MM.1S (cell line): Measurements from ENCODE around the gene RAB44.

Experiments
- DNase-seq: peaks from one replicate; pipeline ENCODE4 v3.0.0-alpha.2; 2015
- H2AFZ ChIP-seq: fragments of 300-600 bp; sonication (generic); 2 replicates; pipeline ENCODE4 v1.6.0; 2016; ENCODE audit warnings: antibody characterized with exemption, low read length
- H3F3A ChIP-seq: fragments of 300-600 bp; sonication (generic); 2 replicates; pipeline ENCODE4 v1.6.1; 2016; ENCODE audit warnings: mild to moderate bottlenecking, antibody characterized with exemption, low read length, moderate library complexity, mixed read lengths; ENCODE audit not compliant: insufficient read depth
- H3K27ac ChIP-seq: fragments of 300-600 bp; sonication (generic); 2 replicates; pipeline ENCODE4 v1.5.1; 2016; ENCODE audit warnings: mild to moderate bottlenecking, low read length
- H3K27me3 ChIP-seq: fragments of 300-600 bp; sonication (generic); replicated peaks from 2 replicates; pipeline ENCODE4 v1.6.0; 2016; ENCODE audit warnings: low read length; ENCODE audit not compliant: insufficient read depth
- H3K36me3 ChIP-seq: fragments of 300-600 bp; sonication (generic); replicated peaks from 2 replicates; pipeline ENCODE4 v1.6.1; 2016; ENCODE audit warnings: mild to moderate bottlenecking, low read length, mixed read lengths; ENCODE audit not compliant: insufficient read depth
- H3K4me1 ChIP-seq: fragments of 300-600 bp; sonication (generic); 2 replicates; pipeline ENCODE4 v1.6.1; 2016; ENCODE audit warnings: low read length, mixed read lengths
- H3K4me2 ChIP-seq: fragments of 300-600 bp; sonication (generic); 2 replicates; pipeline ENCODE4 v1.6.0; 2016; ENCODE audit warnings: low read depth, low read length
- H3K4me3 ChIP-seq: fragments of 300-600 bp; sonication (generic); 2 replicates; pipeline ENCODE4 v1.5.1; 2016; ENCODE audit warnings: low read length, mixed read lengths
- H3K79me2 ChIP-seq: fragments of 300-600 bp; sonication (generic); 2 replicates; pipeline ENCODE4 v1.6.1; 2016; ENCODE audit warnings: mixed run types, low read length, mixed read lengths
- H3K9ac ChIP-seq: fragments of 300-600 bp; sonication (generic); 2 replicates; pipeline ENCODE4 v1.6.1; 2016; ENCODE audit warnings: low read length, mixed read lengths
- H3K9me2 ChIP-seq: fragments of 300-600 bp; sonication (generic); replicated peaks from 2 replicates; pipeline ENCODE4 v1.6.1; 2016; ENCODE audit warnings: mild to moderate bottlenecking, low read length, mixed read lengths; ENCODE audit not compliant: insufficient read depth
- H3K9me3 ChIP-seq: fragments of 300-600 bp; sonication (generic); replicated peaks from 2 replicates; pipeline ENCODE4 v1.6.1; 2016; ENCODE audit warnings: mild to moderate bottlenecking, low read length, mixed read lengths; ENCODE audit not compliant: insufficient read depth
- H4K20me1 ChIP-seq: fragments of 300-600 bp; sonication (generic); 2 replicates; pipeline ENCODE4 v1.6.1; 2016; ENCODE audit warnings: mild to moderate bottlenecking, low read length, moderate library complexity, mixed read lengths; ENCODE audit not compliant: insufficient read depth
- CTCF ChIP-seq: fragments of 300-600 bp; sonication (generic); IDR thresholded peaks from 2 replicates; pipeline ENCODE4 v1.5.1; 2016; ENCODE audit warnings: antibody characterized with exemption, low read length, mixed read lengths
- EZH2 ChIP-seq: fragments of 300-600 bp; sonication (generic); optimal IDR thresholded peaks from 2 replicates; pipeline ENCODE3; 2017; ENCODE audit warnings: low read depth, mild to moderate bottlenecking, antibody characterized with exemption, low read length, mixed read lengths
- EZH2phosphoT487 ChIP-seq: fragments of 300-600 bp; sonication (generic); IDR thresholded peaks from 2 replicates; pipeline ENCODE4 v1.6.1; 2018; ENCODE audit warnings: antibody characterized with exemption, low read length

The RAB44 gene

DNA sequence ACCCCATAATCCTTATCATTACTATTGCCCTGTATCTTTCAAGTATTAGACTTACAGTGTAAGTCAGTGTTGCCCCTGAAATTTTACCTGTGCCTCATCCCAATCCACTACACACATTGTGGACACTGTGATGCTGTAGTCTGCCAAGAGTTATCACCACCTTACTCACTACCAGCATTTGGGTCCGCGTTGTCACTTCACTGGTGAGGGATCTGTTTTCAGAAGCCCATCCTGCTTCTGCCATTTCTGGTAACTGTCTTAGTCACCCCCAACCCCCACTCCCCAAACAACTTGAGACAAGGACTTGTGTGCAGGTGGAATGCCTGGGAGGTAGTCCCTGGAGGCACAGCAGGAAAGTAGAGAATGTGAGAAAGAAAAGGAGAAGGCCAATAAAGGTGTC, 6.0 kb upstream of the RAB44 start:
- H3K9ac ChIP-seq = no peak overlapping the region
- no peaks in the 10 kb centered on the region for H3F3A ChIP-seq
- no peaks in the 10 kb centered on the region for H3K4me1 ChIP-seq
- H3K9me3 ChIP-seq = no peaks in the 10 kb centered on the region
- H4K20me1 ChIP-seq = no peaks in the 10 kb centered on the region
- no peak for DNase-seq
- H2AFZ ChIP-seq = no peak overlapping the region
- H3K36me3 ChIP-seq = no peaks in the 10 kb centered on the region
- no peaks in the 10 kb centered on the region for H3K9me2 ChIP-seq
- H3K4me2 ChIP-seq = no peak overlapping the region
- H3K79me2 ChIP-seq = no peaks in the 10 kb centered on the region
- TF ChIP-seq EZH2phosphoT487 = no peak
- TF ChIP-seq EZH2 = no peak
- no peak overlapping the region for H3K27ac ChIP-seq
- H3K4me3 ChIP-seq = no peak overlapping the region
- H3K27me3 ChIP-seq = no peaks in the 10 kb centered on the region

GRCh38 chr6:36692220-36692619, 5.4 kb upstream of the RAB44 start:
- H3K4me2 ChIP-seq = no peak overlapping the region
- no peak overlapping the region for H2AFZ ChIP-seq
- H3K27me3 ChIP-seq = no peaks in the 10 kb centered on the region
- no peaks in the 10 kb centered on the region for H3K79me2 ChIP-seq
- TF ChIP-seq EZH2phosphoT487 (no peak), CTCF (no peak), EZH2 (no peak)
- no peaks in the 10 kb centered on the region for H3K4me1 ChIP-seq
- no peaks in the 10 kb centered on the region for H3K9me3 ChIP-seq
- DNase-seq = no peak
- no peaks in the 10 kb centered on the region for H4K20me1 ChIP-seq
- no peak overlapping the region for H3K4me3 ChIP-seq
- no peaks in the 10 kb centered on the region for H3F3A ChIP-seq
- no peaks in the 10 kb centered on the region for H3K9me2 ChIP-seq
- no peak overlapping the region for H3K9ac ChIP-seq
- H3K27ac ChIP-seq = no peak overlapping the region
- H3K36me3 ChIP-seq = no peaks in the 10 kb centered on the region

- TF ChIP-seq CTCF = no peak
- TF ChIP-seq EZH2 = no peak
- TF ChIP-seq EZH2phosphoT487 = no peak
- H3F3A ChIP-seq = no peaks in the 10 kb centered on the region
- DNase-seq = no peak
- H3K4me1 ChIP-seq = no peaks in the 10 kb centered on the region
- H3K4me3 ChIP-seq = no peak overlapping the region
- no peak overlapping the region for H2AFZ ChIP-seq
- H3K36me3 ChIP-seq = no peaks in the 10 kb centered on the region
- H3K27me3 ChIP-seq = no peaks in the 10 kb centered on the region
- no peaks in the 10 kb centered on the region for H4K20me1 ChIP-seq
- no peak overlapping the region for H3K27ac ChIP-seq
- no peaks in the 10 kb centered on the region for H3K9me3 ChIP-seq
- H3K9me2 ChIP-seq = no peaks in the 10 kb centered on the region
- H3K79me2 ChIP-seq = no peaks in the 10 kb centered on the region
- H3K9ac ChIP-seq = no peak overlapping the region
- no peak overlapping the region for H3K4me2 ChIP-seq
Measured at GRCh38 chr6:36692861-36693702, 4.5 kb upstream of the RAB44 start.

DNA sequence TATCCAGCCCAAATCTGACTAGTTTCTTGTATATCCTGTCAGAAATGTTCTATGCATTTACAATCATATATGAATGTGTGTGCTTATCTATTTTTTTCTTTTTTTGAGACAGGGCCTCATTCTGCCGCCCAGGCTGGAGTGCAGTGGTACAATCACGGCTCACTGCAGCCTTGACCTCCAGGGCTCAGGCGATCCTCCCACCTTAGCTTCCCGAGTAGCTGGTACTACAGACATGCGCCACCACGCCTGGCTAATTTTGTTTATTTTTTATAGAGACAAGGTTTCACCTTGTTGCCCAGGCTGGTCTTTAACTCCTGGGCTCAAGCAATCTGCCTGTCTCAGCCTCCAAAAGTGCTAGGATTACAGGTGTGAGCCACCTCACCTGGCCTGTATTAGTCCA, 3.0 kb upstream of the RAB44 start:
- Histone ChIP-seq H3K9me2 (no peaks in the 10 kb centered on the region), H2AFZ (no peak overlapping the region), H3K36me3 (no peaks in the 10 kb centered on the region), H4K20me1 (no peaks in the 10 kb centered on the region), H3K9ac (no peak overlapping the region), H3K4me2 (no peak overlapping the region), H3K4me1 (no peaks in the 10 kb centered on the region), H3K27me3 (no peaks in the 10 kb centered on the region), H3K27ac (no peak overlapping the region), H3K9me3 (no peaks in the 10 kb centered on the region), H3K79me2 (no peaks in the 10 kb centered on the region), H3K4me3 (no peak overlapping the region), H3F3A (no peaks in the 10 kb centered on the region)
- no peak for TF ChIP-seq EZH2phosphoT487
- TF ChIP-seq CTCF = no peak
- TF ChIP-seq EZH2 = no peak
- no peak for DNase-seq
